SK-MEL-5 (cell line): ENCODE results near the gene ENTPD2. TPM values are rescaled to one million over a fixed set of nuclear protein-coding genes. Genes with fewer than 3 reads are reported as not detected.

Experiments
- DNase-seq: peaks from one replicate; pipeline ENCODE4 v3.0.0-alpha.2; 2016; ENCODE audit warnings: low read depth, low spot score
- in situ Hi-C: cut with HindIII; loops from 2 replicates; pipeline ENCODE4 v1.10.0; 2016; ENCODE audit warnings: low sequenced_read_pairs, high pct_unique_total_duplicates, low pct_unique_long_range_greater_than_20kb
- total RNA-seq: library from RNA; depleted of rRNA; stranded (reverse); fragments of >200 nt; shearing (Covaris generic); gene quantifications from 2 replicates; pipeline ENCODE4 v1.2.3, GENCODE V29; 2014

The ENTPD2 gene
- total RNA-seq, 1 experiment from 2014 or later, result not detected

DNA sequence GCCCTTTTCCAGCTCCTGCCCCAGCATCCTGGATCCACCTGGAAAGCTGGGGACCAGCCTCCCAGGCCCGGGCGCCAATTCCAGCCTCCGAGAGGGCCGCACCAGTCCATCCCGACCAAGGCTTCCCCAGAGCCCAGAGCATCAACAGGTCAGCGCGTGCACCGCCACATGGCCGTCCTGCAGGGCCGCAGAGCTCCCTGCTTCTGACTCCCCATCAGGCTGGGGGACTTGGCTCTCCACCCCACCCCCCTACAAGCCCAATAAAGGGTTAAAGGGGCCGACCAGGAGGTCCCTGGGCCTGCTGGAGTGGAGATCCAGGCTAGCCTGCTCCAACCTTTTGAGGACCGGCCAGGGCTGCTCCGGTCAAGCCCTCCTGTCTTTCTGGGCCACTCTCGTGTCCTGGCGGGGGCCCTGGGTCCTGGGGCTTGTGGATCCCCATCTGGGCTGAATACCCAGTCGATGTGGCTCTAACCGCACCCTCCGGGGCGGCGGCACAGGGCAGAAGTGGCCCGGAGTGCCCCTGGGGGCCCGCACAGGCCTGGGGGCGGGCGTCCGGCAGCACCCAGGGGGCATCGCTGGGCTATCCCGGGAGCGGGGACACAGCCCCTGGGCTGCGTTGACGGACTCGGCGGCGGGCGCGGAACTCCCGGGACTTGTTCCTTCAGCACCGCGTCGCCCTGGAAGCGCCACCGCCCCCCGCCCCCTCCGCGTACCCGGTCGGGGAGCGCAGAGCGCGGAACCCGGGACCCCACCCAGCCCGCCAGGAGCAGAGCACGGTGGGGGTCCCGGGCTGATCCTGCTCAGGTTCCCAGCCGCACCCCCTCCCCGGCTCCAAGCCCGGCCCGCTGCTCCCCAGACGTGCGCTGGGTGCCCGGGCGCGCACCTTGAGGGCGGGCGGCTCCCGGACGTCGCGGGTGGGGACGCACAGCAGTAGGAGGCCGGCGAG is 590 bp downstream of the ENTPD2 start:
- in situ Hi-C loops, result no loop called here
- DNase-seq, result no peak

DNA sequence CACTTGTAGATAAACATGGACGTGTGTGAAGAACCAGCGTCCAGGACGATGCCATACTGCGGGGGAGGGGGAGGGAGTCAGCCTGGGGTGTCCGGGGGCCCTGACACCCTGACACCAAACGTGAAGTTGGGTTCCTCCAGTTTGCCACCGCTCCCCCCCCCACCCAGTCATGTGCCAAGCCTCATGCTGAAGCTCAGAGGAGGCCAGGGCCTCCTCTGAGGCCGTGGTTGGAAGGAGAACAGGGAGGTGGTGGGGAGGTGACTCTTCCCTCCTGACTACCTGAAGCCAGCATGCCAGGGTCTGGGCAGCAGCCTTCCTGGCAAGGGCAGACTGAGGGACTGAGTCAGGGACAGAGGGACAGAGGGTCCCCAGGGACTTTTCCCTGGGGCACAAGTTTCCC is 1.6 kb downstream of the ENTPD2 start:
- no peak for DNase-seq
- in situ Hi-C loops, result no loop called here

DNA sequence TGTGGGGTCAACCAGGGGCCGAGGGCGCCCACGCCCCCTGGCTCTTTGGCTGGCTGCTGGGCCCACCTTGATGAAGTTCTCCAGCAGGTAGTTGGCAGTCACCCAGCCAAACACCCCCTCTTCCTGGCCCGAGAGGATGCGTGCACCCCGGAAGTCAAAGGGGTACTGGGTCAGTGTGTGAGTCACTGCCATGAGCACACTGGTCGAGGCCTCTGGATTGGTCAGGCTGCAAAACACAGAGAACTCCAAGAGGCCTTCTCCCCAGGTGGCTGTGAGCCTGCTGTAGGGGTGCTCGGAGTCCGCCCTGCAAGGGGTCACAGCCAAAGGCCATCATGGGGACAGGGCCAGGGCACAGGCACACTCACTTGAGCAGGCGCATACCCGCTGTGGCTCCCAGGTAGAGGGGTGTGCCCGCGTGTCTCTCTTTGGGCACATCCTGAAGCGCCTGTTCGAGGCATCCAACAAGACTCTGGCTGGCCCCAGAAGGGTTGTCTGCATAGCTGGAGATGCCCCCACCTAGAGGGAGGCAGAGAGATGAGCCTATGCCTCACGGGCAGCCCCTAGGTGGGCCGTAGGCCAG is 2.6 kb downstream of the ENTPD2 start:
- no peak for DNase-seq
- in situ Hi-C loops, result no loop called here

DNA sequence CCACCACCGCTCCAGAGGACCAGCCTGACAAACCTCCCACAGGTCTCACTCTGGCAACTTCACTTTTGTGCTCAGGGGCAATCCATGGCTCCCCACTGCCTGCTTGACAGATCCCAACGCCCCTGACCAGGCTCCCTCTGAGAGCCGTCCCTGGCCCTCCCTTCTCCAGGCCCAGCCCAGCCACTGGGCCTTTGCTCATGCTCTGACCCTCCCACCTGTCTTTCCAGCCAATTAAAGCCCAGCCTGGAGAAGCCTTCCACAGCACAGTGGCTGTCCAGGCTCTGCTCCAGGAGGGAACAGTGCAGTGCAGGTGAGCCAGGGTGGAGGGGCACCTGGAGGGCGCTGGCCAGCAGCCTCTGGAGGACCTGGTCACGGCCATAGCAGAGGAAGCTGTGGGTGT is 3.3 kb downstream of the ENTPD2 start:
- DNase-seq, result no peak
- in situ Hi-C loops, result no loop called here

DNA sequence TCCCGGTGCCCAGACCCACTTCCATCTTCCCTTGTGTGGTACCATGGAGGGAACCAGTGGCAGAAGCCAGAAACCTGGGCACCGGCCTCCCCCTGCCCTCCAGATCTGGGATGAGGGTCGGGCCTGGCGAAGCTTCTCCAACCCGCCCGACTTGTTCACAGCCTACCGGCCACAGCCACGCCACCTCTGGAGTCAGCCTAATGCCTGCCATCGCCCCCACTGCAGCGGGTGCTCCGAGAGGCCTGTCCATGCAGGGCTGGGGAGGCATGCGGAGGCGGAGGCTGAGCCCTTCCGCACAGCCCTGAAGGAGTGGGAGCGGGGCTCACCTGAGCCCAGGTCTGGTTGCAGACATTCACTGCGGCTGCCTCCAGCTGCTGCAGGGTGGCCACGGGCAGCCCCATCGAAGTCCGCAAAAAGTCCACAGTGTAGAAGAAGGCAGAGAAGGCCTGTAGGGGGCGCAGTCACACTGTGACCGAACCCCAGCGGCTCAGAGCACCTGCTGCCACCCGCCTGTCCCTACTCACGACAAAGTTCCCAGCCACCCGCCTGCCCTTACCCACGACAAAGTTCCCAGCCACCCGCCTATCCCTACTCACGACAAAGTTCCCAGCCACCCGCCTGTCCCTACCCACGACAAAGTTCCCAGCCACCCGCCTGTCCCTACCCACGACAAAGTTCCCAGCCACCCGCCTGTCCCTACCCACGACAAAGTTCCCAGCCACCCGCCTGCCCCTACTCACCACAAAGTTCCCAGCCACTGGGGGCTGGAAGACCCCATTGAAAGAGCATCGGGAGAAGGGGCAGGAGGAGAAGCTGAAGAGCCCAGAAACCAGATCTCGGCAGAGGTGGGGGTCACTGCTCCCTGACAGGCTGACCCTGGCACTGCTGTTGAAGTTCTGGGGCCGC is 4.1 kb downstream of the ENTPD2 start:
- DNase-seq, result peak; percentile 66
- in situ Hi-C loops, result loop anchor here (25.0 kb wide), 1 partner anchor 112 kb away; the partner anchor contains the start of genes C8G and FBXW5

DNA sequence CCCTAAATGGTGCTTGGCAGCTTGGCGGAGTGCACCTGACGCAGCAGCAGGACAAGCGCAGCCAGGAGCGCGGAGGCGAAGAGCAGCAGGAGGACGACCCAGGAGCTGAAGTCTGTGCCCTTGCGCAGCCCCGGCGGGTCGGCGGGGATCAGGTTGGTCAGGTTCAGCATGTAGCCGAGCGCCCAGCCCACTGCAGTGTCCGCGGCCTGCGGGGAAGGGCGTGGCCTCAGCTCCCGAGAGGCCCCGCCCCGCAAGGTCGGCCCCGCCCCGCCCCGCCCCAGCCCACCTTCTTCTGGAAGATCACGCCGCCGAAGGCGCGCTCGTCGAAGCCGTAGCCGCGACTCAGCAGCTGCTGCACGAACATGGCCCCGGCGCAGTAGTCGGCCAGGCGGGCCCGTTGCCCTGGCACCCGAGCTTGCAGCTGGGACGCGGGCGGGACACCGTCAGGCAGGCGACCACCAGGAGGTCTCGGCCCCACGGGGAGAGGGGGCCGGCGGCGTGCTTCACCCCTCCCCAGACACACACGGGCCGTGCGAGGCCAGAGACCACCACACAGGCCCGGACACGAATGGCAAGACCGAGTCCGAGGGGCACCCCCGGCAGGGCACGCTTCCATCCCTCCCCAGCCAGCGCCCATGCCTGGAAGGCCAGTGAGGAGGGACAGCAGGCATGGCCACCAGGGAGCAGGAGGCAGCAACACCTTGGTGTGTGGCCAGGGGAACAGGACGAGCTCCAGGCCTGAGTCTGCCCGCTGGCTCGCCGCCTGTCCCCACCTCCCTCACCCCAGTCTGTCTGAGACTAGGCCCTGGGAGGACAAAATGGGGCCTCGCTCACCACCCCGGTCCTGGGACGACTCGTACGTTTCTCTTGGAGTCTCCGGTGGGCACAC is 5.0 kb downstream of the ENTPD2 start:
- peak; percentile 22 for DNase-seq
- in situ Hi-C loops, result loop anchor here (25.0 kb wide), 1 partner anchor 112 kb away; the partner anchor contains the start of genes C8G and FBXW5

DNA sequence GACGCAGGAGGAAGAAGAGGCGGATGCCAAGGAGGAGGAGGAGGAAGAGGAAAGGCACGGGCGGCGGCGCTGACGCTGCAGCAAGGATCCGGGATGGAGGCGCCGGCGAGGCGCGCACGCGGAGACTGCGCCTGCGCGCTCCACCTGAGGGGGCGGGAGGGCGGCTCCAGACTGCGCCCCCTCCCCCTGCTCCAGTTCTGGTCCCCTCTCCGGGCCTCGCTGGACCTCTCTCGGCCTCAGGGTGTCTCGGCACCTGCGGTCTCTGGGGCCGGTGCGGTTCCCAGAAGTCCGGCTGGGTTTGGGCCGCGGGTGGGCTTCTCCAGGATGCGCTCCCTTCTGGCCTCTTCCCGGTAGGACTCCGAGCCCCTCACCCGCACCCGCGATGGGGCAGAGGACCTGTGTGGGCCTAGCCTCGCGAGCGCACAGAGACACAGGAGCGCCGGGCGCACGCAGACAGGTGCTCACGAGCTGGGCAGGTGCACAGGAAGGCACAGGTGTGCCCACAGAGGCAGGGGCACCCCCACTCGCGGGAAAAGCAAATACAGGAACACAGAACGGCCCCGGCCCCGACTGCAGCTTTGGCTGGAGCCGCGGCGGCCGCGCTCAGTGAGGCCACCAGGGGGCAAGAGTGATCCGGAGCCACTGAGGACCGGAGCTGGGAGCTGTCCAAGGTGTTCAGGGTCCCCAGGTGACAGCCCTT is 7.6 kb downstream of the ENTPD2 start, which contains the start of gene NPDC1:
Gene NPDC1, minus strand, starts transcription at position 90 of the 700 bp plus-strand sequence. CDS start 188 bp downstream, outside the sequence.
- in situ Hi-C loops, result loop anchor here (25.0 kb wide), 1 partner anchor 109 kb away; the partner anchor contains the start of genes C8G and FBXW5
- DNase-seq, result peak; percentile 76

DNA sequence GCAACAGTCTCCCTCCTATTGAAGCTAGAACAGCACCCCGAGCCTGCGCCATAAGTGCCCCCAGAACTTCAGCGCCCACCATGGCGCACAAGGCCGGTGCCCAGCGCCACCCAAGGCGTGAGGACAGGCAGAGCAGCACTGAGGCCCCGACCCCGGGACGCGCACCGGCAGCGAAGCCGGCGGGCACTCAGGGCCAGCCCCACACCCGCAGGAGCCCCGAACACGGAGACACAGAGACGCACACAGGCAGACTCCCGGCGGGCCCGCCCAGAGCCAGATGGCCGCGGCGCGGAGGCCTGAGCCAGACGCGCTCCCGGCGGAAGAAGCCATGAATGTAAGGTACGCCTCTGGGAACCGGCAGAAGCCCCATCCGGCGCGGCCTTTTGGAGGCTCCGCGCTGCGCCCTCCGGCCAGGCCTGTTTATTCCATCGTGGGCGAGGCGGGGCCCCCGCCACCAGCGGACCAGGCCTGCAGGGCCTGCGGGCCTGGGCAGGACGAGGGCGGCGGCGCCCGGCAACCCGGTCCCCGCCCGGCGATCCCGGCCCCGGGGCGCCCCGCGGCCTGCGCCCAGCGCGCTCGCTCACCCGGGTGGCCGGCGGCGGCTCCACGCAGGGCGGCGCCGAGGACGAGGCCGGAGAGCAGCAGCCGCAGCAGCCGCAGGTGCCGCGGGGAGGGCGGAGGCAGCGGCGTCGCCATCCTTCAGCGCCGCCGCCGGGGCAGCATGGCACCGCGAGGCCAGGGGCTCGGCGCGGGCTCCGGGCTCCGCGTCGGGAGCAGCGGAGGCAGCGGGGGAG is 8.4 kb downstream of the ENTPD2 start:
- DNase-seq, result no peak
- in situ Hi-C loops, result loop anchor here (25.0 kb wide), 1 partner anchor 108 kb away; the partner anchor contains the start of genes C8G and FBXW5

DNA sequence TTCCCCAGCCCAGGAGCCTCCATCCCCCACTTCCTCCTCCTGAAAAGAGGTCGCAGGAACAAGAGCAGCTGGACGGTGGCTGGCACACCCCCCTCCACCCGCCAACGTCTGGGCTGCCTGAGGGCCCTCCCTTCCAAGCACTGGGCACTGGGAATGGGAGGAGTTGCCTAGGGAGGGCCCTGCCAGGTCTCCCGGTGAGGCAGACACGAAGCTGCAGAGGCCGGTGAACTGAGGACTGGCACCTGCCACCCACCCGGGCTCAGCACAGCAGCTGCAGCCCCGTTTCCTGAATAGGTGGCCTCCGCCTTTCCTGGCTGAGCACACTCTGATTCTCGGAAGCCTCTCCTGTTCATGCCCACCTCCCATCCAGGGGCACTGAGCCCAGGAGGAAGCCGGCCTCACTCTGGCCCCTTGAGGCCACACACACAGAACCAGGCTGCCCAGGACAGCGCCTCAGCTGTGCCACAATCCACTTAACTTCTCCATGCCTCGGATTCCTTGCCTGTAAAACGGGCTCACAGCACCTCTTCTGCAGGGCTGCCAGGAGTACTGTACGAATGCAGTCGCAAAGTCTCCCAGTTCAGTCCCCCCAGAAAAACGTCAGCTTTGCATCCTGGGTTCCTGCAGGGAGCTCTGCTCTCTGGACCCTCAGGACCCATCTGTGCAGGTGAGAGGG is 9.2 kb downstream of the ENTPD2 start:
- in situ Hi-C loops, result loop anchor here (25.0 kb wide), 1 partner anchor 107 kb away; the partner anchor contains the start of genes C8G and FBXW5
- no peak for DNase-seq

DNA sequence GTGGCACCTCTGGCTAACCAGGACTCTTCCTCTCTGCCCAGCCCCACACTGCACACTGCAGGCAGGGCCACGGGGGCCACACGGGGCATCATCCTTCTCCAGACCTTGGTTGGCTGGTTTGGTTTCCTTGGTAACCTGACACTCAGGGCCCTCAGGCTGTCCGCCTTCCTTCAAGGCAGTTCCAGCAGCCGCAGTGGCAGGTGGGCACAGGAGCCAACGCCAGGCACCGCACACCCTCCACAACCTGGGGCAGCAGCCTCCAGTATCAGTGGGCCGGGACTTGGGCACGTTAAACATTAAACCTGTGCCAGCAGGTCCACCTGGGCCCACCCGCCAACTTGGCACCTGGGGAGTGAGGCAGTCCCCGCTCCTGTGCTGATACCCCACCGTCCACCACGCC is 9.8 kb downstream of the ENTPD2 start:
- in situ Hi-C loops, result loop anchor here (25.0 kb wide), 1 partner anchor 107 kb away; the partner anchor contains the start of genes C8G and FBXW5
- DNase-seq, result no peak

DNA sequence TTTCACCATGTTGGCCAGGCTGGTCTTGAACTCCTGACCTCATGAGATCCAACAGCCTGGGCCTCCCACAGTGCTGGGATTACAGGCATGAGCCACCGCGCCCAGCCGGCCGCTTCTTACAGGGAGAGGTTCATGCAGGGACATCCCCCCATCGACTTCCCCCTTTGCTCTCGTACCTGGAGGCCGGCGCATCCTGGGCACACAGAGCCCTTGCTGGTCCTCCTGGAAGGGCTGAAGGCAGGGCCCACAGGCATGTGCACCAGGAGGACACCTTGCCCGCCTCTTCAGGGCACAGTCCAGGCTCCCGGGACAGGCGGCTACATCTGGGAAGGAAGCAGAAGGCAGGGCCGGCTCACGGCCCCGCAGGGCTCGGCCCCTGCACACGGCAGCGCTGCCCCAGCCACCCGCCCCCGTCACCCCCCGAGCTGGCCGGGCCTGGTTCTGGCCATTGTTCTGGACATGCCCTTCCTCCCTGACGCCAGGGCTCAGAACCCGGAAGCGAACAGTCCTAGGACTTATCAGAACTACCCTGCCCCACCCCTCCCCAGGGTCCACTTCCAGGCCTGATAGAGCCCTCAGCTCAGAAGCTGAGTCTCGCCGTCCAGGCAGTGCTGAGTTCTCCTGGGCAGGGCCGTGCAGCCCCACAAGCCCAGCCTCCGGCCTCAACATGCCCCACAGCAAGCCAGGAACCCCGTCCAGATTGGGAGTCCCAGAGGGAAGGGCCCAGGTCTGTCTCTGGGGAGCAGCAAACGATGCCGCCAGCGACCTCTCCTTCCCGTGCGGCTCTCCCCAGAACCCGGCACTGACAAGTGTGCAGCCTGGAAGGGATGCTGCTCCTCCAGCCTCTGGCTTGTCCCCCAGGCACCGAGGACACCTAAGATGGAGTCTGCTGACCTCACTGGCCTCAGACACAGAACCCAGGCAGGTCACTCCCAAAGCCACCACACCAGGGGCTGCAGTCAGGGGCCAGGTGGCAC is 10.8 kb downstream of the ENTPD2 start:
- in situ Hi-C loops, result loop anchor here (25.0 kb wide), 1 partner anchor 106 kb away; the partner anchor contains the start of genes C8G and FBXW5

DNA sequence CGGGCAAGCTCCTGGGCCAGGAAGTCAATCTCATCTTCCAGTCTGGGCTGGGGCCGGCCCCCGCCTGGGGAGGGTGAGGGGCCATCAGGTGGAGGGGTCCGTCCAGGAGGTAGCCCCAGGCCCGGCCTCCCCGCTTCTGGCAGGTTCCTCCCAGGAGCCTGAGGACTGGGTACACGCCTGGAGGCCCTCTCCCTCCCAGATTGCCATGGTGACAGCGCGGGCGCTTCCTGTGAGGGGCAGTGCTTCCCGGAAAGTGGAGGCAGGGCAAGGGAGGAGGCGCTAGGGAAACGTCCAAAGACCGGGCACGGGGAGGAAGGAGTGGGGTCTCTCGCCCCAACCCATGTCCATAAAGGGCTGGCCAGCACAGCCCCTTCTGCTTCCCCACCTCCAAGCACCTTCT is 12.7 kb downstream of the ENTPD2 start:
- no peak for DNase-seq
- in situ Hi-C loops, result loop anchor here (25.0 kb wide), 1 partner anchor 104 kb away; the partner anchor contains the start of genes C8G and FBXW5

More for the DNA sequence above, 10.8 kb downstream of the ENTPD2 start:
- no peak for DNase-seq

DNA sequence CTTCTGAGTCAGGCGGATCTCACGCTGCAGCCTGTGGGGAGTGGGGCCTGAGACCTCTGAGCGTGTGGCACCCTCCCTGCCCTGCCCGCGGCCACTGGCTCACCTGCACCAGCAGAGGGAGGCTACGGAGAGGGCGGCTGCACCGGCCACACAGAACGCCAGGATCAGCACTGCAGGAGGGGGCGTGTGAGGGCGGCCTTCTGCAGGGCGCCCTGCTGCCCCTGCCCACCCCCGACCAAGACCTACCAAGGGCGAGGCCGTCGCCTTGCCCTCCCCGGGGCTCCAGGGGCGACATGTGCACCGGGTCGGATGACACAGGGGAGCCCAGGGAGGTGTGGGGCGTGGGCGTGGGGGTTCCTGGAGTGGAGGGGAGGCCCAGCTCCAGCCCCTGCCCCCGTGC is 13.3 kb downstream of the ENTPD2 start:
- in situ Hi-C loops, result loop anchor here (25.0 kb wide), 1 partner anchor 103 kb away; the partner anchor contains the start of genes C8G and FBXW5
- DNase-seq, result no peak
